LNCAP (cell line): ENCODE data around the gene HLF.

ENCODE experiments used
- CTCF ChIP-seq: fragments of 450-650 bp; IDR thresholded peaks from 2 replicates; pipeline ENCODE4 v1.5.1; 2017; ENCODE audit warnings: mild to moderate bottlenecking

HLF gene

GRCh38 chr17:55258578-55259135, 6.1 kb upstream of the HLF start:
- no peak for TF ChIP-seq CTCF

GRCh38 chr17:55259684-55260111, 5.1 kb upstream of the HLF start:
- TF ChIP-seq CTCF: no peak

- TF ChIP-seq CTCF: no peak
Measured at GRCh38 chr17:55261311-55261710, 3.4 kb upstream of the HLF start.

GRCh38 chr17:55263569-55264277, 1.0 kb upstream of the HLF start:
- no peak for TF ChIP-seq CTCF

GRCh38 chr17:55264278-55264644, 499 bp upstream of the HLF start:
- TF ChIP-seq CTCF: no peak

GRCh38 chr17:55265311-55266021, 706 bp downstream of the HLF start:
- TF ChIP-seq CTCF: no peak

GRCh38 chr17:55266051-55266957, 1.5 kb downstream of the HLF start:
- no peak for TF ChIP-seq CTCF
